OCI-LY7 (cell line): ENCODE measurements around the gene CRABP2. TPM values are rescaled to one million over a fixed set of nuclear protein-coding genes. Genes with fewer than 3 reads are reported as not detected.

Source experiments
- BruUV-seq: library from RNA; stranded (reverse); fragments of 400-500 nt; replicated peaks from 2 replicates; lab custom pipeline; 2021; lab: Mats Ljungman, UMichigan
- CTCF ChIA-PET: fragments of 300-600 bp; sonication (Branson Sonifier 250); formaldehyde crosslinking; loops from one replicate; lab custom pipeline; 2022; ENCODE audit warnings: antibody characterized with exemption; ENCODE audit not compliant: unreplicated experiment; lab: Charles Lee
- POLR2A ChIA-PET: fragments of 300-600 bp; sonication (Branson Sonifier 250); formaldehyde crosslinking; loops from one replicate; lab custom pipeline; 2022; ENCODE audit warnings: antibody characterized with exemption; lab: Charles Lee
- DNase-seq: peaks from one replicate; pipeline ENCODE4 v3.0.0-alpha.2; 2015; ENCODE audit warnings: low spot score
- H2AFZ ChIP-seq: fragments of 200-600 bp; sonication (generic), shearing (Covaris generic); 2 replicates; pipeline ENCODE4 v1.6.1; 2014; ENCODE audit warnings: mild to moderate bottlenecking, antibody characterized with exemption, low read length, moderate library complexity
- H3K27ac ChIP-seq: fragments of 200-600 bp; sonication (generic); 2 replicates; pipeline ENCODE4 v1.5.1; 2014; ENCODE audit warnings: mixed run types, low read depth, mild to moderate bottlenecking, moderate library complexity, low read length, inconsistent platforms; ENCODE audit not compliant: poor library complexity, severe bottlenecking
- H3K36me3 ChIP-seq: fragments of 200-600 bp; sonication (generic); 2 replicates; pipeline ENCODE4 v1.6.1; 2014; ENCODE audit warnings: mild to moderate bottlenecking, antibody characterized with exemption, low read length, moderate library complexity, mixed read lengths; ENCODE audit not compliant: insufficient read depth
- H3K4me1 ChIP-seq: fragments of 200-600 bp; sonication (generic); 2 replicates; pipeline ENCODE4 v1.5.1; 2014; ENCODE audit warnings: mild to moderate bottlenecking, low read length; ENCODE audit not compliant: insufficient read depth, poor library complexity, severe bottlenecking
- H3K4me2 ChIP-seq: fragments of 200-600 bp; sonication (generic); 2 replicates; pipeline ENCODE4 v1.6.1; 2014; ENCODE audit warnings: mild to moderate bottlenecking, low read length
- H3K4me3 ChIP-seq: fragments of 200-600 bp; sonication (generic); 2 replicates; pipeline ENCODE4 v1.5.1; 2014; ENCODE audit warnings: mild to moderate bottlenecking, low read depth, low read length; ENCODE audit not compliant: poor library complexity, severe bottlenecking
- H3K79me2 ChIP-seq: fragments of 200-600 bp; sonication (generic); 2 replicates; pipeline ENCODE4 v1.6.1; 2016; ENCODE audit warnings: low read depth, mild to moderate bottlenecking, low read length, moderate library complexity, mixed read lengths; ENCODE audit not compliant: insufficient read depth
- H3K9me2 ChIP-seq: fragments of 200-600 bp; sonication (generic); 2 replicates; pipeline ENCODE4 v1.6.1; 2016; ENCODE audit warnings: mild to moderate bottlenecking, low read length, mixed read lengths; ENCODE audit not compliant: insufficient read depth
- H3K9me3 ChIP-seq: fragments of 200-600 bp; sonication (generic); 2 replicates; pipeline ENCODE4 v1.6.1; 2014; ENCODE audit warnings: mild to moderate bottlenecking, mixed run types, low read length, mixed read lengths
- H4K20me1 ChIP-seq: fragments of 200-600 bp; sonication (generic); 2 replicates; pipeline ENCODE4 v1.6.1; 2014; ENCODE audit warnings: mild to moderate bottlenecking, antibody characterized with exemption, low read length, moderate library complexity, mixed read lengths; ENCODE audit not compliant: insufficient read depth
- CTCF ChIP-seq: fragments of 200-600 bp; sonication (generic); conservative IDR thresholded peaks from 2 replicates; pipeline ENCODE4 v1.5.1; 2014; ENCODE audit warnings: mild to moderate bottlenecking, antibody characterized with exemption, low read length, moderate library complexity, mixed read lengths
- EZH2phosphoT487 ChIP-seq: fragments of 200-600 bp; sonication (generic); IDR thresholded peaks from 2 replicates; pipeline ENCODE4 v1.6.1; 2018; ENCODE audit warnings: low read depth, borderline replicate concordance, mild to moderate bottlenecking, mixed run types, antibody characterized with exemption, low read length, moderate library complexity, mixed read lengths
- intact Hi-C: fragments of 100-400 bp; cut with micrococcal nuclease; formaldehyde crosslinking; loops from one replicate; pipeline ENCODE4 v1.10.0; 2022; ENCODE audit not compliant: unreplicated experiment
- total RNA-seq, 2 experiments: library from RNA; depleted of rRNA in 1 of 2; stranded (reverse); fragments of >200 nt in 1 of 2; shearing (Covaris generic) in 1 of 2; gene quantifications; 2 replicates each; pipeline ENCODE4 v1.2.3, GENCODE V29; 2014 to 2022

Gene CRABP2
- total RNA-seq, 2 experiments from 2014 or later, result 2.1 to 2.8 TPM

GRCh38 chr1:156690675-156691036, 14.7 kb downstream of the CRABP2 start:
- POLR2A ChIA-PET, result no interaction called here
- H3K4me1 ChIP-seq, result peaks cover 17% of the 10 kb centered on the region
- H4K20me1 ChIP-seq, result no peaks in the 10 kb centered on the region
- H3K9me2 ChIP-seq, result no peaks in the 10 kb centered on the region
- H3K4me2 ChIP-seq, result no peak overlapping the region
- CTCF ChIA-PET, result interaction anchor here (1.0 to 3.2 kb wide), 2 partner anchors 18 to 35 kb away, joined by 3 to 36 read pairs; no protein-coding TSS in a partner anchor
- no peak overlapping the region for H3K4me3 ChIP-seq
- DNase-seq, result no peak
- no peaks in the 10 kb centered on the region for H3K36me3 ChIP-seq
- H3K9me3 ChIP-seq, result no peaks in the 10 kb centered on the region
- no peak overlapping the region for H3K27ac ChIP-seq
- no peaks in the 10 kb centered on the region for H3K79me2 ChIP-seq
- no peak overlapping the region for H2AFZ ChIP-seq
- BruUV-seq, result no TSS peak
- intact Hi-C loops, result no loop called here
- TF ChIP-seq EZH2phosphoT487 (no peak), CTCF (no peak)

GRCh38 chr1:156689953-156690674, 15.3 kb downstream of the CRABP2 start:
- Histone ChIP-seq H3K4me2 (0 out of 2 replicates have a peak overlapping the region, but pooled peaks have one; percentile 18), H3K9me2 (no peaks in the 10 kb centered on the region), H3K4me3 (no peak overlapping the region), H3K36me3 (no peaks in the 10 kb centered on the region), H3K79me2 (no peaks in the 10 kb centered on the region), H4K20me1 (no peaks in the 10 kb centered on the region), H3K9me3 (no peaks in the 10 kb centered on the region), H3K4me1 (peaks cover 17% of the 10 kb centered on the region), H3K27ac (no peak overlapping the region), H2AFZ (no peak overlapping the region)
- intact Hi-C loops, result loop anchor here (1.0 to 10.0 kb wide), 5 partner anchors 16 to 200 kb away; partner anchors contain the start of gene NTRK1
- TF ChIP-seq CTCF, result no peak
- TF ChIP-seq EZH2phosphoT487, result no peak
- DNase-seq, result no peak
- ChIA-PET POLR2A (interaction anchor here (1.1 kb wide), 1 partner anchor 37 kb away, joined by 3 read pairs; no protein-coding TSS in a partner anchor), CTCF (interaction anchor here (0.5 to 3.2 kb wide), 11 partner anchors 10 to 467 kb away, joined by 3 to 36 read pairs (median 4); partner anchors contain the start of genes CRABP2, ISG20L2 and MRPL24)
- no TSS peak for BruUV-seq
